Colonic mucosa (tissue), 4 donors: Measurements from ENCODE around the gene BEND3. TPM values are rescaled to one million over a fixed set of nuclear protein-coding genes. Genes with fewer than 3 reads are reported as not detected.
A peak's percentile ranks its signal among the peaks of the same experiment; 100 is the strongest.

Source experiments
- DNase-seq: peaks from one replicate; pipeline ENCODE4 v3.0.0-alpha.2; 2020
- H3K27ac ChIP-seq: fragments of 200-600 bp; one replicate; pipeline ENCODE4 v1.8.0; 2021
- H3K27me3 ChIP-seq: fragments of 200-600 bp; one replicate; pipeline ENCODE4 v1.8.0; 2021
- H3K36me3 ChIP-seq: fragments of 200-600 bp; one replicate; pipeline ENCODE4 v1.8.0; 2021
- H3K4me1 ChIP-seq: fragments of 200-600 bp; one replicate; pipeline ENCODE4 v1.8.0; 2021; ENCODE audit warnings: mild to moderate bottlenecking
- H3K4me3 ChIP-seq: fragments of 200-600 bp; one replicate; pipeline ENCODE4 v1.8.0; 2021
- H3K9ac ChIP-seq, 2 donors: one replicate each; pipeline ENCODE4 v1.7.0; 2013; ENCODE audit warnings: control low read depth in 2 of 2, low read depth in 2 of 2, low read length in 2 of 2
- H3K9me3 ChIP-seq: fragments of 200-600 bp; one replicate; pipeline ENCODE4 v1.8.0; 2021
- intact Hi-C: fragments of 100-400 bp; cut with DNase I; formaldehyde crosslinking; loops from one replicate; pipeline ENCODE4 v1.14.1; 2022
- total RNA-seq, 2 donors: library from RNA; stranded (reverse); fragmentation: NEBNext Ultra II Directional in 1 of 2; extraction: Animal tissue kit (Norgen Biotek cat#: 25700) in 1 of 2; gene quantifications; one replicate each; pipeline ENCODE4 v1.2.1, GENCODE V29; 2021
- TF ChIP-seq, protein P1 (sequence below): fragments of 200-600 bp; IDR thresholded peaks from one replicate; pipeline ENCODE4 v1.8.0; 2022; ENCODE audit warnings: antibody characterized with exemption, mild to moderate bottlenecking
- donor health status: healthy.
- donor health status: DM: no; HTN: no; CAD: no.
- donor health status: DM: no; HTN: no; CAD: no.

BEND3 gene
- total RNA-seq, 2 donors from 2014 or later: 4.4 to 11.2 TPM

DNA sequence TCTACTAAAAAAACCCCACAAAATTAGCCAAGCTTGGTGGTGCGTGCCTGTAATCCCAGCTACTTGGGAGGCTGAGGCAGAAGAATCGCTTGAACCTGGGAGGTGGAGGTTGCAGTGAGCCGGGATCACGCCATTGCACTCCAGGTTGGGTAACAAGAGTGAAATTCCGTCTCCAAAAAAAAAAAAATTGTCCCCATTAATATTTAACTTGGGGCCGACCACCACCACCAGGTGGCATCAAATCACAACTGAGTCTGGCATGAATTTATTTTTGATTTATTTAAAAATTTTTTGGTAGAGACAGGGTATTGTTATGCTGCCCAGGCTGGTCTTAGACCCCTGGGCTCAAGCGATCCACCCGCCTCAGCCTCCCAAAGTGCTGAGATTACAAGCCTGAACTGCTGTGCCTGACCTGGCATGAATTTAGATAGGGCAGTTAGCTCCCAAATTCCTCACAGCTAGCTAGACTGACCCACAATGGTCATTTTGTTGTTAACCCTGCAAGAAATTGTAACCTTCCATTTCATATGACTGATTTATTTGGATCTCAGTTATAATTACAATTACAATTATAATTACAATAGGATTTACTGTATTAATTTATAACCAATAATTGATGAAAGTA, 17.1 kb upstream of the BEND3 start:
- H3K36me3 ChIP-seq: no peaks in the 10 kb centered on the region
- intact Hi-C loops: no loop called here
- no peak overlapping the region for H3K4me3 ChIP-seq
- H3K27me3 ChIP-seq: no peaks in the 10 kb centered on the region
- no peaks in the 10 kb centered on the region for H3K9me3 ChIP-seq
- no peak overlapping the region for H3K27ac ChIP-seq
- no peaks in the 10 kb centered on the region for H3K4me1 ChIP-seq
- no peak for DNase-seq
- H3K9ac ChIP-seq: no peak overlapping the region
- TF ChIP-seq, protein P1, sequence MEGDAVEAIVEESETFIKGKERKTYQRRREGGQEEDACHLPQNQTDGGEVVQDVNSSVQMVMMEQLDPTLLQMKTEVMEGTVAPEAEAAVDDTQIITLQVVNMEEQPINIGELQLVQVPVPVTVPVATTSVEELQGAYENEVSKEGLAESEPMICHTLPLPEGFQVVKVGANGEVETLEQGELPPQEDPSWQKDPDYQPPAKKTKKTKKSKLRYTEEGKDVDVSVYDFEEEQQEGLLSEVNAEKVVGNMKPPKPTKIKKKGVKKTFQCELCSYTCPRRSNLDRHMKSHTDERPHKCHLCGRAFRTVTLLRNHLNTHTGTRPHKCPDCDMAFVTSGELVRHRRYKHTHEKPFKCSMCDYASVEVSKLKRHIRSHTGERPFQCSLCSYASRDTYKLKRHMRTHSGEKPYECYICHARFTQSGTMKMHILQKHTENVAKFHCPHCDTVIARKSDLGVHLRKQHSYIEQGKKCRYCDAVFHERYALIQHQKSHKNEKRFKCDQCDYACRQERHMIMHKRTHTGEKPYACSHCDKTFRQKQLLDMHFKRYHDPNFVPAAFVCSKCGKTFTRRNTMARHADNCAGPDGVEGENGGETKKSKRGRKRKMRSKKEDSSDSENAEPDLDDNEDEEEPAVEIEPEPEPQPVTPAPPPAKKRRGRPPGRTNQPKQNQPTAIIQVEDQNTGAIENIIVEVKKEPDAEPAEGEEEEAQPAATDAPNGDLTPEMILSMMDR: peak; percentile 18

DNA sequence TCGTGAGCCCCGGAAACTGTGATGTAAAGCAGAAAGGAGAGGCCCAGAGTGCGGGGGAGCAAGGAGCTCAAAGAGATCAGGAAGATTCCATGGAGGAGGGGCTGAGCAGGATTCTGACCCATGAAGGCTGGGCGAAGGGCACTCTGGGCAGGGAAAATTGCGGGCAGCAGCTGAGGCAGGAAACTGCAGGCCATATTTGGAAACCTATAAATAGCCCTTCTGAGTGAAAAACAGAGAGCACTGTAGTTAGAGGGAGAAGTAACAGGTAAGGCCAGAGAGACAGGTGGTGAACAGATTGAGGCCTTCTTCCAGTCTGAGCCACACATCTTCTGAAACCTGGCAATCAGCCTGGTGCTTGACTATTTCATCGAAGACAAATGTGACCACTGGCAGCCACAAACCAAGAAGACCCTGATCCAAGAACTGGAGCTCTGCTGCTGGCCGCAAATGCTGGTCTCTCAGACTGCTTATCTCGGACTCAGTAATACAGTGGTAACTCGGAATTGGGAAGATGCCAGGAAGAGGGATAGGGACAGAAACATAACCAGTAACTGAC, 14.1 kb upstream of the BEND3 start:
- no peaks in the 10 kb centered on the region for H3K27me3 ChIP-seq
- no peaks in the 10 kb centered on the region for H3K4me1 ChIP-seq
- no peaks in the 10 kb centered on the region for H3K36me3 ChIP-seq
- TF ChIP-seq, protein P1: no peak
- no peak overlapping the region for H3K4me3 ChIP-seq
- H3K9ac ChIP-seq: no peak overlapping the region
- intact Hi-C loops: no loop called here
- DNase-seq: peak; percentile 55
- no peaks in the 10 kb centered on the region for H3K9me3 ChIP-seq
- H3K27ac ChIP-seq: no peak overlapping the region

DNA sequence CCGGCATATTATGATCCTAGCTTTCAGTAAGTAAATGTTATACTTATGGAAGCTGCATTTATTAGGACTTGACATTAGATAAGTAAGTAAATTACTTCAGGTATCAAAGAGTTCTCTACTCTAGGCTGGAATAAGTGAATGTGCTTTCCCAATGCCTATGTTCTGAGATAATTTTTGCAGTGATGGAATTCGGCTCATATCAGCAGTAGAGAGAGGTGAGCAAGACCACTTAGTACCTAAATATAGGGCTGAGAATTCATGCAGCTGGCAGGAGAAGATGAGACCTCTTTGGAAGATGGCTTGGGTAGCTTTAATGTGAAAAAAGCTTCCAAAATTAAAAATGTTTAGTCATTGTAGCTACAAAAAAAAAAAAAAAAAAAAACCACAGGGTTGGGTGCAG, 13.3 kb upstream of the BEND3 start:
- H3K27ac ChIP-seq: no peak overlapping the region
- H3K27me3 ChIP-seq: no peaks in the 10 kb centered on the region
- H3K9ac ChIP-seq: no peak overlapping the region
- no peak for DNase-seq
- TF ChIP-seq, protein P1: no peak
- H3K9me3 ChIP-seq: no peaks in the 10 kb centered on the region
- no peaks in the 10 kb centered on the region for H3K4me1 ChIP-seq
- no peaks in the 10 kb centered on the region for H3K36me3 ChIP-seq
- H3K4me3 ChIP-seq: no peak overlapping the region
- intact Hi-C loops: no loop called here

DNA sequence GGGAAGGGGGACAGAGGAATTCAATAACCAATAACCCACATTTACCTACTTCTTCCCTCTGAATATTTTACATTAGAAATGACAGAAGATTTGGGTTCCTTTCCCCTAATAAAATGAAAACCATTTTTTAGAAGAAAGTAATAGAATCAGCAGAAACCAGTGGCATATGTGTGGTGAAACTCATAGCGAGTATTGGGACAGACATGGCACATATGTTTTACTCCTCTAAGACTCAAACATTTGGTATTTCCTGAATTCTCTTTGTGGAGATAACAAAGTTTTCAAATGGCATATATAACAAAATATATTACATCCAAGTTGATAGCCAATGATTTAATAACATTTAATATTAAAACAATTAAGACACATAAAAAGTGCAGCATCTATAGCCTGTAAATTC, 12.9 kb upstream of the BEND3 start:
- Histone ChIP-seq H3K36me3 (no peaks in the 10 kb centered on the region), H3K9ac (no peak overlapping the region), H3K4me3 (no peak overlapping the region), H3K27me3 (no peaks in the 10 kb centered on the region), H3K9me3 (no peaks in the 10 kb centered on the region), H3K4me1 (no peaks in the 10 kb centered on the region), H3K27ac (no peak overlapping the region)
- no peak for DNase-seq
- TF ChIP-seq, protein P1: no peak
- intact Hi-C loops: no loop called here

DNA sequence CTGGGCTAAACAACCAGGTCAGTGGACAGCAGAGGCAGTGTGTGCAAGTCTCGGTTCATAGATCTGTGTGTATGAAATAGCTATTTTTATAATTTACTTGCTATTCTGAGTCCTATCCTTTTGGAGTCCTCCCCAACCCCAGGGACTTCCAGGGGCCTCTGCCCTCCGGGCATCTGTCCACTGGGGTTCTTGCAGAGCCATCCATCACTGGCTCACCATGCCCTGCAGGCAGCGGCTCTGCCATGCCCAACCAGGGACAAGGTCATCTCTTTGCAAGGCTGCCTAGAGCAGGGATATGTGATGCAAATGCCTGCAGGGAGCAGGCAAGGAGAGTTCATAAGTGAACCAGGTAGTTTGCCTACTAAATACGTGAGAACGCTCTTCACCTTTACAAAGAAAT, 10.5 kb upstream of the BEND3 start:
- Histone ChIP-seq H3K27me3 (no peaks in the 10 kb centered on the region), H3K36me3 (no peaks in the 10 kb centered on the region), H3K4me1 (no peaks in the 10 kb centered on the region), H3K9me3 (no peaks in the 10 kb centered on the region), H3K27ac (no peak overlapping the region), H3K9ac (no peak overlapping the region), H3K4me3 (no peak overlapping the region)
- TF ChIP-seq, protein P1: no peak
- intact Hi-C loops: no loop called here
- no peak for DNase-seq
